Epidermal melanocyte (primary cell): ENCODE data around the gene BRME1.

Experiments
- DNase-seq: peaks from one replicate; pipeline ENCODE4 v3.0.0; 2011; ENCODE audit warnings: low spot score; ENCODE audit not compliant: insufficient read length

BRME1 gene

GRCh38 chr19:13905634-13906520 is at the start of gene BRME1, which contains the start of gene CC2D1A:
BRME1 (minus strand) TSS chr19:13906117; CDS start chr19:13904892, 1,225 bp downstream.
CC2D1A (plus strand) TSS chr19:13906201; CDS start chr19:13906442, 241 bp downstream.
- peak; percentile 92 for DNase-seq

GRCh38 chr19:13954185-13954584 is 48.3 kb upstream of the BRME1 start:
- no peak for DNase-seq

GRCh38 chr19:13952931-13953531 is 47.1 kb upstream of the BRME1 start:
- DNase-seq = peak; percentile 77

GRCh38 chr19:13952154-13952930 is 46.4 kb upstream of the BRME1 start, which contains the start of gene DCAF15:
DCAF15 (plus strand) TSS chr19:13952509; CDS start chr19:13952513, 4 bp downstream.
- peak; percentile 100 for DNase-seq

GRCh38 chr19:13951799-13952153 is 45.9 kb upstream of the BRME1 start:
- no peak for DNase-seq

- DNase-seq = no peak
Measured at GRCh38 chr19:13951043-13951442, 45.1 kb upstream of the BRME1 start.

GRCh38 chr19:13946414-13946813 is 40.5 kb upstream of the BRME1 start:
- no peak for DNase-seq

- DNase-seq = no peak
Measured at GRCh38 chr19:13942023-13942684, 36.2 kb upstream of the BRME1 start.

GRCh38 chr19:13938301-13939064 is 32.6 kb upstream of the BRME1 start, which contains the start of gene PODNL1:
PODNL1 (minus strand) TSS chr19:13938417; CDS start chr19:13938181, 236 bp downstream.
- DNase-seq = peak; percentile 70

- DNase-seq = peak; percentile 56
Measured at GRCh38 chr19:13937479-13938300, 31.8 kb upstream of the BRME1 start.

GRCh38 chr19:13935765-13936510 is 30.0 kb upstream of the BRME1 start:
- peak; percentile 12 for DNase-seq

GRCh38 chr19:13934785-13935109 is 28.8 kb upstream of the BRME1 start:
- peak; percentile 4 for DNase-seq

- peak; percentile 7 for DNase-seq
Measured at GRCh38 chr19:13932911-13933393, 27.0 kb upstream of the BRME1 start.

GRCh38 chr19:13932149-13932637 is 26.3 kb upstream of the BRME1 start:
- no peak for DNase-seq

GRCh38 chr19:13931391-13932148 is 25.7 kb upstream of the BRME1 start:
- DNase-seq = peak; percentile 15

GRCh38 chr19:13930402-13930801 is 24.5 kb upstream of the BRME1 start:
- DNase-seq = peak; percentile 5

- peak; percentile 9 for DNase-seq
Measured at GRCh38 chr19:13929956-13930355, 24.0 kb upstream of the BRME1 start.

- DNase-seq = peak; percentile 15
Measured at GRCh38 chr19:13929340-13929739, 23.4 kb upstream of the BRME1 start.
